Upper lobe of right lung (tissue), 1 donor: ENCODE results near the gene NRP1. TPM values are rescaled to one million over a fixed set of nuclear protein-coding genes. Genes with fewer than 3 reads are reported as not detected.

ENCODE experiments used
- ATAC-seq: fragments of 200-7000 bp; cut with Tn5 transposase; one replicate; pipeline ENCODE4 v1.9.1; 2020; ENCODE audit warnings: mild to moderate bottlenecking, moderate library complexity
- DNase-seq: peaks from one replicate; pipeline ENCODE4 v3.0.0-alpha.2; 2020
- H3K27ac ChIP-seq: fragments of 200-600 bp; one replicate; pipeline ENCODE4 v1.8.0; 2022
- H3K27me3 ChIP-seq: fragments of 200-600 bp; one replicate; pipeline ENCODE4 v1.8.0; 2022; ENCODE audit warnings: mild to moderate bottlenecking
- H3K36me3 ChIP-seq: fragments of 200-600 bp; one replicate; pipeline ENCODE4 v1.8.0; 2022
- H3K4me1 ChIP-seq: fragments of 200-600 bp; one replicate; pipeline ENCODE4 v1.8.0; 2022
- H3K4me3 ChIP-seq: fragments of 200-600 bp; one replicate; pipeline ENCODE4 v1.8.0; 2022; ENCODE audit warnings: mild to moderate bottlenecking
- H3K9me3 ChIP-seq: fragments of 200-600 bp; one replicate; pipeline ENCODE4 v1.8.0; 2022
- intact Hi-C: fragments of 100-400 bp; cut with DNase I; formaldehyde crosslinking; loops from one replicate; pipeline ENCODE4 v1.11.0; 2022
- total RNA-seq: library from RNA; stranded (reverse); fragmentation: NEBNext Ultra II Directional; extraction: Animal tissue kit (Norgen Biotek cat#: 25700); gene quantifications from one replicate; pipeline ENCODE4 v1.2.1, GENCODE V29; 2021
- TF ChIP-seq, protein P1 (sequence below): fragments of 200-600 bp; IDR thresholded peaks from one replicate; pipeline ENCODE4 v1.8.0; 2022; ENCODE audit warnings: antibody characterized with exemption
- donor health status: DM: no; HTN: yes; CAD: no; lungs with severe emphysema.

NRP1 gene
- total RNA-seq, 1 donor from 2014 or later = 139 TPM

DNA sequence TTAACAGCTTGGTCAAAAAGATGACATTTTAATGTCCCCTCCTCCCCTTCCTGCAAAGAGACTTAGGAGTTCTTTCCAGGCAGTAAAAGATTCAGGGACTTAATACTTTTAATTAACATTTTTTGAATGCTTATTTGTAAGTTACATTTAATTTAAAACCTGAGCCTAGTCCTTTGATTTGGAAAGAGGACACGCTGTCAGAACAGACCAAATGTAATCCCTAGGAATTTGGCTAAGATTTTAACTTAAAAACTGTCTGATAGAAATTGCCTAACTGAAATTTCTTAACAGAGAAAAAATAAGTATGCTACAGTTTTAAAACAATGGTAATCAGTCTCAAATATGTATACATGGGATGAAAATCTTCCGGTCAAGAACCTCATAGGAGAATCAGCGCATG is 98.5 kb downstream of the NRP1 start:
- TF ChIP-seq, protein P1, sequence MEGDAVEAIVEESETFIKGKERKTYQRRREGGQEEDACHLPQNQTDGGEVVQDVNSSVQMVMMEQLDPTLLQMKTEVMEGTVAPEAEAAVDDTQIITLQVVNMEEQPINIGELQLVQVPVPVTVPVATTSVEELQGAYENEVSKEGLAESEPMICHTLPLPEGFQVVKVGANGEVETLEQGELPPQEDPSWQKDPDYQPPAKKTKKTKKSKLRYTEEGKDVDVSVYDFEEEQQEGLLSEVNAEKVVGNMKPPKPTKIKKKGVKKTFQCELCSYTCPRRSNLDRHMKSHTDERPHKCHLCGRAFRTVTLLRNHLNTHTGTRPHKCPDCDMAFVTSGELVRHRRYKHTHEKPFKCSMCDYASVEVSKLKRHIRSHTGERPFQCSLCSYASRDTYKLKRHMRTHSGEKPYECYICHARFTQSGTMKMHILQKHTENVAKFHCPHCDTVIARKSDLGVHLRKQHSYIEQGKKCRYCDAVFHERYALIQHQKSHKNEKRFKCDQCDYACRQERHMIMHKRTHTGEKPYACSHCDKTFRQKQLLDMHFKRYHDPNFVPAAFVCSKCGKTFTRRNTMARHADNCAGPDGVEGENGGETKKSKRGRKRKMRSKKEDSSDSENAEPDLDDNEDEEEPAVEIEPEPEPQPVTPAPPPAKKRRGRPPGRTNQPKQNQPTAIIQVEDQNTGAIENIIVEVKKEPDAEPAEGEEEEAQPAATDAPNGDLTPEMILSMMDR = no peak
- Histone ChIP-seq H3K36me3 (peaks cover 18% of the 10 kb centered on the region), H3K27me3 (no peaks in the 10 kb centered on the region), H3K4me1 (peaks cover 22% of the 10 kb centered on the region), H3K27ac (no peak overlapping the region), H3K9me3 (no peaks in the 10 kb centered on the region), H3K4me3 (no peak overlapping the region)
- ATAC-seq = no peak
- intact Hi-C loops = no loop called here
- no peak for DNase-seq

- Histone ChIP-seq H3K36me3 (peaks cover 18% of the 10 kb centered on the region), H3K4me1 (peaks cover 18% of the 10 kb centered on the region), H3K27ac (no peak overlapping the region), H3K9me3 (no peaks in the 10 kb centered on the region), H3K4me3 (no peak overlapping the region), H3K27me3 (no peaks in the 10 kb centered on the region)
- TF ChIP-seq, protein P1 = no peak
- DNase-seq = no peak
- ATAC-seq = no peak
- intact Hi-C loops = no loop called here
These were observed 99.1 kb downstream of the NRP1 start for GRCh38 chr10:33235251-33235884.

DNA sequence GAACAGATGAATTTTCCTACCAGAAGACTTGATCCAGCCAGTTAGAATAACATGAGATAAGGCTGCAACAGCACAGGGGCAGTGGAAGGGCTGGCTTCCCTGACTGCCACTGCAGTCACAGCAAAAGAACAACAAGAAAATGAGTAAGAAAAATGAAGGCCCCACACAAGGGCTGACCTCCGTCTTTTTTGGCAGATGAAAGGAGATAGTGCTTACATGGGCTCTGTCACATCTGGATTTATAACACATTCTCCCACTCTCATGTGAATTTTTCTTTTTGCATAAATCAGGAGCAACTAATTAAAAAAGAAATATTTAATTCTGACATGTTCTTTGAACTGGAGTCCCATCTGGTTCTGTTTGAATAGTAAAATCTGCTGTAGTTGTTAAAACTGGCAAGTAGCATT is 99.6 kb downstream of the NRP1 start:
- Histone ChIP-seq H3K4me3 (no peak overlapping the region), H3K4me1 (peaks cover 23% of the 10 kb centered on the region), H3K27ac (no peak overlapping the region), H3K27me3 (no peaks in the 10 kb centered on the region), H3K36me3 (peaks cover 13% of the 10 kb centered on the region), H3K9me3 (no peaks in the 10 kb centered on the region)
- intact Hi-C loops = no loop called here
- ATAC-seq (no peak), DNase-seq (no peak)
- TF ChIP-seq, protein P1 = no peak

- TF ChIP-seq, protein P1 = no peak
- intact Hi-C loops = no loop called here
These were observed 100.8 kb downstream of the NRP1 start for GRCh38 chr10:33233635-33234034.

GRCh38 chr10:33233221-33233620 is 101.2 kb downstream of the NRP1 start:
- Histone ChIP-seq H3K4me3 (no peak overlapping the region), H3K4me1 (peaks cover 29% of the 10 kb centered on the region), H3K9me3 (no peaks in the 10 kb centered on the region), H3K36me3 (peaks cover 10% of the 10 kb centered on the region), H3K27me3 (no peaks in the 10 kb centered on the region), H3K27ac (peak overlapping the region; percentile 21)
- ATAC-seq = no peak
- DNase-seq = no peak
- TF ChIP-seq, protein P1 = no peak
- intact Hi-C loops = no loop called here

More at GRCh38 chr10:33233635-33234034, 100.8 kb downstream of the NRP1 start:
- ATAC-seq (no peak), DNase-seq (no peak)
- H3K4me1 ChIP-seq = peaks cover 25% of the 10 kb centered on the region
- peaks cover 13% of the 10 kb centered on the region for H3K36me3 ChIP-seq
- H3K27me3 ChIP-seq = no peaks in the 10 kb centered on the region
- peak overlapping the region; percentile 21 for H3K27ac ChIP-seq
- H3K9me3 ChIP-seq = no peaks in the 10 kb centered on the region
- no peak overlapping the region for H3K4me3 ChIP-seq
